IPS DF 4.7 (cell line): Measurements from ENCODE around the gene HRH2.
"Not testable (repeated sequence)": the region's sequence is repeated elsewhere in the genome, so short reads cannot be mapped to it uniquely, and the experiment has no call there.

Source experiments
- DNase-seq: peaks from one replicate; pipeline ENCODE4 v3.0.0-alpha.2; 2013; ENCODE audit warnings: low spot score; ENCODE audit errors: extremely low read depth

The HRH2 gene

DNA sequence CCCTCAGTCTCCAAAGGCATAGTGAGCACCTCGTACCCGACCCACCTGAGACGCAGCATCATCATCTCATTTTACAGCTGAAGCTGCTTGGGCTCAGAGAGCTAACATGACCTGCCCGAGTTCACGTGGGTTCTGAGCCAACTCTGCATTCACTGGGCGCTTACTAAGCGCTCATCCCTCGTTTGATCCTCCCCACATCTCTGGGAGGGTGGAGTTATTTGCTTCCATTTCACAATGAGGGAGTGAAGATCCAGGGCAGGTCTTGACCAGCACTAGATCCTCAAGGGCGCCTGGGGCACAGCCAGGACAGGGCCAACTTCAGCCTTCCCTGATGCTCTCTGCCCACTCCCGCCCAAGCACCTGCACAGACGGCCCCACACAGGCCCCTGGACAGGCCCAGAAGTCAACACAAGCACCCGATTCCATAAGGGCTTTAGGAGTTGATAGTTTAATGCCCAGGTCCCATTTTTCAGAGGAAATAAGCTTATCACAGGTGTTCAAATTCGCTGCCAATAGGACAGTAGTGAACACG lies 80.8 kb downstream of the HRH2 start:
- DNase-seq: no peak

DNA sequence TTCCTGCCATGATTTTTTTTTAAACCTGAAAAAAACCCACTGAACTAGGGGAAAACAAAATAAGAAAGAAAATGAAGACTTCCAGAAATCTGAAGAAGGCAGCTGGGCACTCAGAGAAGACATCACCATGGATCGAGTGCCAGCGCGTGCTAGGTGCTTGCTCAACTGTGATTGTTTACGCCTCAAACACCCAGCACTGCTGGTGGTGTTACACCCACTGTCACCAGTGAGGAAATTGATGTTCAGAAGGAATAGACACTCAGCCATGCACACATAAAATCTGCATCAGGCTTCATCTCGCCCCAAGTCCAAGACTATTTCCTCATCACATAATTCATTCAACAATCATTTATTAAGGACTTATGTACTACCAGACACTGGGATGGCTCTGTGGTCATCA lies 82.1 kb downstream of the HRH2 start:
- no peak for DNase-seq

DNA sequence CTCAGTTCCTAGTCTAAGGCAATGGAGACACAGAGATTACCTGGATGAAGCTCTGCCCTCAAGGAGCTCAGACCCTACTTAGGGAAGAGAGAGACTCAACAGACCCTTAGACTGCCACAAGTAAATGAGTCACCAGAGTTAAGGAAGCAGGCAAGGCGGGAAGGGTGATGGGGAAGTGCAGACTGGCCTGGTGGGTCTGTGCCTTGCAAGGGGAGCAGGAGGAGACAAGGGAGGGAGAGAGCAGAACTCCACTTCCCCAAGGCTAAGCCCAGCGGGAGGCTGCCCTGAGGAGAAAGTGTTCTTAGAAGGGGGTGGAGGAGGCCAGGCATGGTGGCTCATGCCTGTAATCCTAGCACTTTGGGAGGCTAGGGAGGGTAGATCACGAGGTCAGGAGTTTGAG lies 83.7 kb downstream of the HRH2 start:
- no peak for DNase-seq

DNA sequence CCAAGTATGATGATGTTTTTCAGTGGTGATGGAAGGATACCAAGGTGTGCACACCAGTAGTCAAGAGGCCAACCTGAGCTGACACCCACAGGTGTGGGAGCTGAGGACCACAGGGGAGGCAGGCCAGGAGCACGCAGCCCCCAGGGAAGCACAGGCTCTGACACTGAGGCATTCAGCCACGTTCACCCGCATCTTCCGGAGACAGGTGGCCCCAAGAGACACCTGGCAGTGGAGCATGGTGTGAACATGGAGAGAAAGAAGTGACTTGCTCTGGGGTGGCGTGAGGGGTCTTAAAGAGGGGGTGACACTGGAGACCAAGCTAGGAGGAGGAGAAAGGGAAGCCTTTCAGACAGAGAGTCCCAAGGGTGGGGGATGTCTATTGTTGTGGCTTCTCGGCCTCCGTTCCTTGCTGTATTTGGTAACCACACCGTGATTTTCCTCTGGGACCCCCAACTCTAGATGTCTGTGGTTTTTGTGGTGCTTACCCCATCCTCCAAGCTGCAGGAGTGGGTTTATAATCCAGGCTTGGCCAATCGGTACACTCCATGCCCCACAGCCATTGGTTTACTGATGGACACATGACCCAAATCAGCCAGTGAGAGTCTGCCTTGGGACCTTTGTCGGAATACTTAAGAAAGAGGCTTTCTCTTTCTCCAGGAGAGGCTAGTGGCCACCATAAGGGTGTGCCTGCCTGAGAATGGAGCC lies 84.6 kb downstream of the HRH2 start:
- no peak for DNase-seq

DNA sequence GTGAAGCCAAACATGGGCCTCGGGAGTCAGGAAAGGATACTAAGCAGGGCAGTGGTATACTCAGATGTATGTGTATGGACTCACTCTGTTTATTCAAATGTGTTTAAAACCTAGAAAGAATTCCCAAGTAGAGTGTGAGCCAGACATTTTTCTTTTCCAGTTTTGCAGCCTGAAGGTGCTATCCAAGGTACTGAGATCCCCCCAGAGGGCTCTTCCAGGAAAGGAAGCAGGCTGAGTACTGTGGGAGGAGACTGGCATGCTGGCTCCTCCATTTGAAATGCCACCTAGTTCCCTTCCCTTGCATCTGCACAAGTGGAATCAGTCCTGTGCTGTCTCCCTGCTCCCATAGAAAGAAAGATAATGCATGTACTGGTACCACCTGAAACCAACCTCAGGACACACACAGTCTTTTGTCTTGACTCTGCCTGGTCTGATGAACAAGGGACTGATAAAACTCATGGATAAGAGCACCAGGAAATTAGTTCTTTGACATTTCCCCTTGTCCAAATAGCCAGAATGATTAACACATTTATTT lies 85.9 kb downstream of the HRH2 start:
- DNase-seq: peak; percentile 36

- no peak for DNase-seq
Observed at GRCh38 chr5:175745210-175745609, 87.3 kb downstream of the HRH2 start.

- DNase-seq: peak; percentile 3
Observed at GRCh38 chr5:175746851-175747250, 89.0 kb downstream of the HRH2 start.

DNA sequence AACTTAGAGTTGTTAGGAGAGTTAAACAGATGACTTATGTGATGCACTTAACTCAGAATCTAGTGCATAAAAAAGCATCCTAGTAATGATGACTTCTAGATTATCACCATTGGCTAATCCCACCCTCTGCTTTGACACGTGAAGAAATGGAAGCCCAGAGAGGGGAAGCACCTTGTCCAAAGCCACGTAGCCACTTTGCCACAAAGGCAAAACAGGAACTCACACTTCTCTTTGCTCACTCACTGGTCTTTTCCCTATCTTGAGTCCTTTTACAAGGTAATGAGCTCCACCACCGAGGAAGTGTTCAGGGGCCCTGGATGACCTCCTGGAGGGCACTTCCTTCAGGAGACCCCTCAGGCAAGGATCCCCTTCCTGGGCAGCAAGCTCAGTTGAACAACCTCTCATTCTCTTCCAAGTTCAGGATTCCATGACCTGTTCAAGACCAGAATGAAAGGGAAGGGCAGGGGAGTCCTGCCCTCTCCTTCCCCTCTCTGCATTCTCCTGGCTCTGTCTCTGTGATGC lies 89.7 kb downstream of the HRH2 start:
- DNase-seq: no peak

DNA sequence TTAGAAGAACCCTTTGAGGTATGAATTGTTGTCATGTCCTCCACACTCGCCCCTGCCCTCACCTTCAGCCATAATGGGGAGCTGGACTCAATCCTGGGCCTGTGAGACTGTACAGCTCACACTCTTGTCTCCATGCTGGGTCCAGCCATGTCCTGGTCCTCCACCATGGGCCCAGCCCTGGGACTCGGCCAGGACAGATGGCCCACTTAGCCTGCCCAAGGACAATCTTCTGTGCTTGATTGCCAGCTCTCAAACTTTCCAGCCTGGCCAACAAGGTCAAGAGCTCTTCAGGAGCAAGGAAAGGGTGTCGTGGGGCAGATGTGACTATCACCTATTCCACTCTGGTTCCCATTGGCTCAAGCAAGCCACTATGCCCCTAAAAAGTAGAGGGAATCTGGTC lies 90.8 kb downstream of the HRH2 start:
- DNase-seq: no peak

DNA sequence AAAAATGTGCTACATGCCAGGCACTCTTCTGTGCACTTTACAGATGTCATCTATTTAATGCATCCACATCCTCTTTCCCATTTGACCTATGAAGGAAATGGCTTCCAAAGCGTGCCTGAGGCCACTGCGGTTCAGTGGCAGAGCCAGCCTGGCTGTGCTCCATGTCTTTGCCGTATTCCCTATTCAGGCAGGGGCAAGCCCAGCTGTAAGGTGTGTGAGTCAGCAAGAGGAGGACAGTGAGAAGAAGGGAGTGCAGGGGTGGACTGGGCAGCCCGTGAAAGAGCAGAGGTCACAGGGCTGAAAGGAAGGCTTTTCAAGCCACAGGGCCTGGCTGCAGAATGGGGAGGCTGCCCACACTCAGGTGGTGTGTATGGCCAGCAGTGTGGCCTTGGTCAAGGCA lies 91.7 kb downstream of the HRH2 start:
- no peak for DNase-seq

DNA sequence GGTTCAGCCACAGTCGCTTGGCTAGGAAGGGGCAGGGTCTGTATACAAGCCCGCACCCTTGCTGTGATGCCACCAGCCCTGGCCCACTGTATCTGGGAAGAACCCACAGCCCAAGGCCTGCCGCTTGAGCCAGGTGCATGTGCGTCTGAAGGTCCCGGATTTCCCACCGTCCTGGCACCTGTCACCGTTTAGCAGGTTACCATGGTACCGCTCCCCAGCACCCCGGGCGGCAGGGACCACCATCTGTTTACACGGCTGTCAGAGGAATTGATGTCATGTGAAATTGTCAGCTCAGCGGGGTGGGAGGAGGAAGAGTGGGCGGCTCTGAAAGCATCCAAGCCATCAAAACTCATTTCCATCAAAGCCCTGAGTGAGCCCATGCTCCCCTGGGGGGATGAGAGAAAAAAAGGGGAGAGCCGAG lies 92.7 kb downstream of the HRH2 start:
- DNase-seq: no peak

GRCh38 chr5:175751369-175751768 lies 93.5 kb downstream of the HRH2 start:
- no peak for DNase-seq

- no peak for DNase-seq
Observed at GRCh38 chr5:175752826-175753535, 95.1 kb downstream of the HRH2 start.

DNA sequence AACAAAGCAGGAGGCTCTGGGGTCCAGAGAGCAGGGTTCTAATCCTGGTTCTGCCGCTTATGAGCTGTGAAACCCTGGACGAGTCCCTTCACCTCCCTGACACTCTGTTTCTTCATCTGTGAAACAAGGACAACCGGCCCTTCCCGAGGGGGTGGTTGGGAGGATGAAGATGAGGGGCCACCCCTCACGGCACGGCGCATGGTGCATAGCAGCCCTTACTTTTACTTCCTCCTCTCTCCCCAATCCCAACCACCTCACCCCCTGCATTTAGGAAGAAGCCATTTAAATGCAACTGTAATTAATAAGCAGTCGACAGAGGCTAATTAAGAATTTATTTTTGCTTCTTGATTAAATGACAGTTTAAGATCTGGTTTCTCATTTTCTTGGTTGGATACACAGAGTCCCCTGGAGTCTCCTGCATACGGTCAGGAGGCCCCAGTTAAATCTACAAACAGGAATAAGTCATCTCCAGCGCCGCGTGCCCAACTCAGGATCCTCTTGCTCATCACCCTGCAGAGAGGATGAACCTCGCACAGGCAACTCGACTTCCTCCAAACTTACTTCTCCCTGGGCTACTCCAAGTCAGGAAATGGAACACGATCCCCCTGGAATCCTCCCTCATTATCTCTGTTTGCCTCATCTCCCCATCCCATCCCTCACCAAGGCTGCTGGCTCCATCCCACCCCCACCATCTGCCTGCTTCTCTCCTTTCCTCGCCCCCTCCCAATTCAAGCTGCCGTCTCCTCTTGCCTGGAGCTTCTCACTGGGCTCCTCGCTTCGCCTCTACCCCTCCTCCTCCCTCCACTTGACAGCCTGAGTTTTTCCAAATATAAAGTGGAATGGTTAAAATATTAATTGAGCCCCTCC lies 95.9 kb downstream of the HRH2 start:
- DNase-seq: no peak

GRCh38 chr5:175759991-175760390 lies 102.1 kb downstream of the HRH2 start:
- not testable (repeated sequence) for DNase-seq
